A549 (cell line): ENCODE data around the gene ZNF514. TPM values are rescaled to one million over a fixed set of nuclear protein-coding genes. Genes with fewer than 3 reads are reported as not detected.
"Not testable (repeated sequence)": the region's sequence is repeated elsewhere in the genome, so short reads cannot be mapped to it uniquely, and the experiment has no call there.

ENCODE experiments used
- ATAC-seq, 2 experiments: fragments of 200-7000 bp in 1 of 2; fragments of >200 bp in 1 of 2; cut with Nextera tagmentation in 1 of 2; cut with Tn5 transposase in 1 of 2; 3 replicates each; pipeline versions ENCODE4 v1.8.0 to v1.9.1; 2018 to 2020; ENCODE audit warnings: mild to moderate bottlenecking in 1 of 2, moderate library complexity in 1 of 2
- CTCF ChIA-PET: fragments of 300-600 bp; sonication (Branson Sonifier 250); formaldehyde crosslinking; extraction: SDS; loops from one replicate; lab custom pipeline; 2021; ENCODE audit warnings: antibody characterized with exemption, inconsistent platforms; lab: Yijun Ruan, JAX
- POLR2A ChIA-PET: fragments of 350-600 bp; formaldehyde crosslinking; extraction: SDS; loops from one replicate; lab custom pipeline; 2021; ENCODE audit warnings: antibody characterized with exemption, inconsistent platforms; lab: Yijun Ruan, JAX
- DNase-seq, 2 experiments: peaks; one replicate each; pipeline versions ENCODE4 v3.0.0 to v3.0.0-alpha.2; 2011 to 2016; ENCODE audit warnings: low read depth in 1 of 2, low spot score in 1 of 2
- FAIRE-seq: peaks from 2 replicates; lab custom pipeline; 2011; peaks lifted over from hg19 to GRCh38; lab: Jason Lieb, UNC
- H3K27ac ChIP-seq, 2 experiments: fragments of >200 bp; sonication (Bioruptor Twin); formaldehyde crosslinking; 3 replicates each; pipeline ENCODE4 v1.5.1; 2016 to 2017
- H3K4me1 ChIP-seq: fragments of >200 bp; sonication (Bioruptor Twin); formaldehyde crosslinking; 3 replicates; pipeline ENCODE4 v1.6.1; 2016
- H3K4me2 ChIP-seq: fragments of >200 bp; sonication (Bioruptor Twin); formaldehyde crosslinking; 3 replicates; pipeline ENCODE4 v1.6.1; 2016
- H3K4me3 ChIP-seq: fragments of >200 bp; sonication (Bioruptor Twin); formaldehyde crosslinking; 3 replicates; pipeline ENCODE4 v1.5.1; 2016
- H3K9me3 ChIP-seq: fragments of >200 bp; sonication (Bioruptor Twin); formaldehyde crosslinking; 3 replicates; pipeline ENCODE4 v1.6.1; 2016
- GATA3 ChIP-seq: IDR thresholded peaks from 2 replicates; pipeline ENCODE4 v1.6.1; 2012; ENCODE audit warnings: borderline replicate concordance
- POLR2AphosphoS2 ChIP-seq: conservative IDR thresholded peaks from 2 replicates; pipeline ENCODE4 v1.6.1; 2012; ENCODE audit warnings: low read length, improper control_type of control experiment, inconsistent platforms
- TP53 ChIP-seq: fragments of 250-450 bp; sonication (Bioruptor Pico); IDR thresholded peaks from 2 replicates; pipeline ENCODE4 v1.5.0; 2021; ENCODE audit warnings: mild to moderate bottlenecking, moderate library complexity
- WGBS: methylation state at CpG from one replicate; pipeline ENCODE4 v1.1.6; 2017; ENCODE audit errors: missing lambda C conversion rate; 5-methylcytosine and 5-hydroxymethylcytosine counted together
- polyA plus RNA-seq, 4 experiments: library from polyadenylated mRNA; depleted of rRNA in 3 of 4; stranded (reverse); fragments of >200 nt; fragmentation: RNase III in 1 of 4; extraction: RNeasy Plus Mini Kit Qiagen cat#74134 plus additional on column Dnase treatment in 1 of 4; gene quantifications; 2 replicates in 3 of 4; 3 replicates in 1 of 4; pipeline ENCODE4 v1.2.3, GENCODE V29; 2011 to 2017
- TF ChIP-seq, protein P1 (sequence below): IDR thresholded peaks from 2 replicates; pipeline ENCODE4 v1.6.1; 2012; ENCODE audit warnings: low read depth, borderline replicate concordance
- TF ChIP-seq, protein P2 (sequence below): fragments of 150-350 bp; IDR thresholded peaks from 2 replicates; pipeline ENCODE4 v1.6.1; 2014; ENCODE audit warnings: low read depth, mild to moderate bottlenecking, low read length

ZNF514 gene
- polyA plus RNA-seq, 2 of the 4 experiments (the other 2 are of a cell fraction): 11.2 to 14.0 TPM

DNA sequence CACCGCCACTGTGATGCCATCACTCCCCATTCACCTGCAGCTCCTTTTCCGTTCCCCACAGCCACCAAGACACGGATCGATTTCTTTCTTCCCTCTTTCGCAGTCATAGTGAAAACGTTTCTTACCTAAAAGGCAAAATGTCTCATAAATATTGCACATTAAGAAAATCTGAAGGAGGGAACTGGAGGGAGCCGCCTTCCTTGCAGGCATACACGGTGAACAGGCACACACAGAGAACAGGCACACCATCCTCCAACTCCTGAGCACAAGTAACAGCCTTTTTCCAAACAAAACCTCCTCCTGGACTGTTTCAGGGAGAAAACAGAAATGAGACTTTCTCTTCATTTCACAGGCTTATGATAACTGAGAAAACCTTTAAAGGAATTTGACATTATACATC lies 55.0 kb downstream of the ZNF514 start (continued):
- TF ChIP-seq, protein P1, sequence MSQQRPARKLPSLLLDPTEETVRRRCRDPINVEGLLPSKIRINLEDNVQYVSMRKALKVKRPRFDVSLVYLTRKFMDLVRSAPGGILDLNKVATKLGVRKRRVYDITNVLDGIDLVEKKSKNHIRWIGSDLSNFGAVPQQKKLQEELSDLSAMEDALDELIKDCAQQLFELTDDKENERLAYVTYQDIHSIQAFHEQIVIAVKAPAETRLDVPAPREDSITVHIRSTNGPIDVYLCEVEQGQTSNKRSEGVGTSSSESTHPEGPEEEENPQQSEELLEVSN: no peak
- TF ChIP-seq TP53 (CRISPR knock-in tag) (no peak), GATA3 (no peak)
- TF ChIP-seq, all 56 proteins: peak for 0

DNA sequence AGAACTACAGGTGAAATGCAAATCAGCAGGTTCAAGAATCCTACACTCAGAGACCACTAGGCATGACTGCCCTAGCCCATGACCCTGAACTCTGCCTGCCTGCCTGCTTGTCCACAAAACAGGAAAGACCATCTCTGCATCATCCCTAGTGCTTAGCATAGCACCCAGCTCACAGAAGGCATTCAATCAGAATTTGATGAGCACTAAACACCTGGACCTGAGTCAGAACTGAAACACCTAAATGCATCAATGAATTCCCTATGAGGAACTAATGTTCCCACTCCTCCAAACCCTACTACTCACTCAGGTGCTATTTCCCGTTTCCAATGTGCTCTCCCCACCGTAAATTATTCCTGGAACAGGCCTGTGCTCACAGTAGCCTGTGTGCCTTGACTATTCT lies 59.7 kb downstream of the ZNF514 start:
- TF ChIP-seq, protein P2, sequence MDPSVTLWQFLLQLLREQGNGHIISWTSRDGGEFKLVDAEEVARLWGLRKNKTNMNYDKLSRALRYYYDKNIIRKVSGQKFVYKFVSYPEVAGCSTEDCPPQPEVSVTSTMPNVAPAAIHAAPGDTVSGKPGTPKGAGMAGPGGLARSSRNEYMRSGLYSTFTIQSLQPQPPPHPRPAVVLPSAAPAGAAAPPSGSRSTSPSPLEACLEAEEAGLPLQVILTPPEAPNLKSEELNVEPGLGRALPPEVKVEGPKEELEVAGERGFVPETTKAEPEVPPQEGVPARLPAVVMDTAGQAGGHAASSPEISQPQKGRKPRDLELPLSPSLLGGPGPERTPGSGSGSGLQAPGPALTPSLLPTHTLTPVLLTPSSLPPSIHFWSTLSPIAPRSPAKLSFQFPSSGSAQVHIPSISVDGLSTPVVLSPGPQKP: no peak
- no peak for TF ChIP-seq POLR2AphosphoS2
- H3K4me3 ChIP-seq: no peak overlapping the region
- CTCF ChIA-PET: no interaction called here
- ATAC-seq: no peak
- no peak overlapping the region for H3K4me2 ChIP-seq
- FAIRE-seq: no peak
- no peaks in the 10 kb centered on the region for H3K4me1 ChIP-seq
- POLR2A ChIA-PET: no interaction called here
- DNase-seq: no peak
- WGBS: 95% methylated on average over 2 of the region's 2 CpGs
- 0 out of 3 replicates have a peak, but pooled peaks cover 3% of the 10 kb centered on the region for H3K9me3 ChIP-seq
- H3K27ac ChIP-seq: no peak overlapping the region

DNA sequence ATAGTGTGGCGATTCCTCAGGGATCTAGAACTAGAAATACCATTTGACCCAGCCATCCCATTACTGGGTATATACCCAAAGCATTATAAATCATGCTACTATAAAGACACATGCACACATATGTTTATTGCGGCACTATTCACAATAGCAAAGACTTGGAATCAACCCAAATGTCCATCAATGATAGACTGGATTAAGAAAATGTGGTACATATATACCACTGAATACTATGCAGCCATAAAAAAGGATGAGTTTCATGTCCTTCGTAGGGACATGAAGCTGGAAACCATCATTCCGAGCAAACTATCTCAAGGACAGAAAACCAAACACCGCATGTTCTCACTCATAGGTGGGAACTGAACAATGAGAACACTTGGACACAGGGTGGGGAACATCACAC lies 61.4 kb downstream of the ZNF514 start:
- H3K4me3 ChIP-seq, DNase-seq, H3K4me2 ChIP-seq, ATAC-seq, H3K27ac ChIP-seq, H3K4me1 ChIP-seq, POLR2A ChIA-PET, CTCF ChIA-PET, H3K9me3 ChIP-seq, FAIRE-seq: not testable (repeated sequence)
- WGBS: 95% methylated on average over 5 of the region's 5 CpGs

Other genes starting within 250 kb of the ZNF514 start
- 0.08 TPM in 1 of 2 replicates, not detected in the other for gene MAL, start 134.1 kb downstream of the ZNF514 start, polyA plus RNA-seq (2011; rRNA removed)
- gene MAL, start 134.1 kb downstream of the ZNF514 start, polyA plus RNA-seq (2017; fragmentation: RNase III; extraction: RNeasy Plus Mini Kit Qiagen cat#74134 plus additional on column Dnase treatment): not detected in 3 replicates
- gene MRPS5, start 38.0 kb downstream of the ZNF514 start, polyA plus RNA-seq (2011; rRNA removed): 96.4 and 123 TPM in 2 replicates
- 102 to 108 TPM (median 103 TPM) in 3 replicates for gene MRPS5, start 38.0 kb downstream of the ZNF514 start, polyA plus RNA-seq (2017; fragmentation: RNase III; extraction: RNeasy Plus Mini Kit Qiagen cat#74134 plus additional on column Dnase treatment)
- 4.6 and 5.5 TPM in 2 replicates for gene ZNF2, start 6.0 kb upstream of the ZNF514 start, polyA plus RNA-seq (2011; rRNA removed)
- 3.7 to 4.3 TPM (median 4.2 TPM) in 3 replicates for gene ZNF2, start 6.0 kb upstream of the ZNF514 start, polyA plus RNA-seq (2017; fragmentation: RNase III; extraction: RNeasy Plus Mini Kit Qiagen cat#74134 plus additional on column Dnase treatment)
- gene ZNF892, start 47.7 kb upstream of the ZNF514 start, polyA plus RNA-seq (2011; rRNA removed): 1.8 and 2.1 TPM in 2 replicates
- gene ZNF892, start 47.7 kb upstream of the ZNF514 start, polyA plus RNA-seq (2017; fragmentation: RNase III; extraction: RNeasy Plus Mini Kit Qiagen cat#74134 plus additional on column Dnase treatment): 0.72 to 0.84 TPM (median 0.79 TPM) in 3 replicates
- gene PROM2, start 114.6 kb upstream of the ZNF514 start, polyA plus RNA-seq (2011; rRNA removed): 0.08 and 0.13 TPM in 2 replicates
- gene PROM2, start 114.6 kb upstream of the ZNF514 start, polyA plus RNA-seq (2017; fragmentation: RNase III; extraction: RNeasy Plus Mini Kit Qiagen cat#74134 plus additional on column Dnase treatment): 0.04 to 0.16 TPM (median 0.09 TPM) in 3 replicates
- 0.13 and 0.25 TPM in 2 replicates for gene KCNIP3, start 137.5 kb upstream of the ZNF514 start, polyA plus RNA-seq (2011; rRNA removed)
- 0.70 to 0.94 TPM (median 0.84 TPM) in 3 replicates for gene KCNIP3, start 137.5 kb upstream of the ZNF514 start, polyA plus RNA-seq (2017; fragmentation: RNase III; extraction: RNeasy Plus Mini Kit Qiagen cat#74134 plus additional on column Dnase treatment)
- gene FAHD2A, start 242.9 kb upstream of the ZNF514 start, polyA plus RNA-seq (2011; rRNA removed): 33.0 and 35.2 TPM in 2 replicates
- gene FAHD2A, start 242.9 kb upstream of the ZNF514 start, polyA plus RNA-seq (2017; fragmentation: RNase III; extraction: RNeasy Plus Mini Kit Qiagen cat#74134 plus additional on column Dnase treatment): 25.8 to 30.6 TPM (median 28.1 TPM) in 3 replicates